ENCODE data around the gene C11orf21.
"Not testable (repeated sequence)": the region's sequence is repeated elsewhere in the genome, so short reads cannot be mapped to it uniquely, and the experiment has no call there.

Gene C11orf21

DNA sequence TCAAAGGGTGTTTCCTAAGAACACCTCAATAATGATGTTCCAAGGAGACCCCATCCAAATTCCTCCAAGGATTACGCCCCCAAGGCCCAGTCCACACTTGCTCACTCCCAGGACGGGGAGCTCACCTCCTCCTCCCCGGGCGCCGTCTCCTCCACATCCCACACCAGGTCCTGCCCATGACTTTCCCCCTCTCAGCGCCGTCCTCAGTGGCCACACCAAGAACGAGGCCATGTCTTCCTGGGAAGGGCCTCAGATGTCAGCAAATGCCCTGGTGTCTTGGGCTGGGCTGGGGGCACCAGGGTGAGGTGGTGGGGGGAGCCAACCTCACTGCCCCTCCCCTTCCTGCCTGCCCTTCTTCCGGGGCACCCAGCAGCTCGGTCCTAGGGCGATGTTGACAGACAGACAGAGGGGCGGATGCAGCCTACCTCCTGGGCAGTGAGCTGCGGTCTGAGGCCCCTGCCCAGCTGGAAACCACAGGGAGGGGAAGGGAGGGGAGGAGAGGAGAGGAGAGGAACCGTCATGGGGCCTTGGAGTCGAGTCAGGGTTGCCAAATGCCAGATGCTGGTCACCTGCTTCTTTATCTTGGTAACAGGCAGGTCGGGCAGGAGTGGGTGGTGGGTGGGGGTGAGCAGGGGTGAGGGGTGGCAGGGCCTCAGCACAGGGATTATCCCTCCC is at the start of gene C11orf21, which contains the start of gene TSPAN32:
TSS of gene C11orf21 (minus strand) at position 288 of the 675 bp plus-strand sequence. CDS start at position 178, 110 bp downstream.
TSS of gene TSPAN32 (plus strand) at position 383 of the 675 bp plus-strand sequence. CDS start at position 520, 137 bp downstream.
- peak; percentile 18 for DNase-seq (ENCODE audit: low read depth)

DNA sequence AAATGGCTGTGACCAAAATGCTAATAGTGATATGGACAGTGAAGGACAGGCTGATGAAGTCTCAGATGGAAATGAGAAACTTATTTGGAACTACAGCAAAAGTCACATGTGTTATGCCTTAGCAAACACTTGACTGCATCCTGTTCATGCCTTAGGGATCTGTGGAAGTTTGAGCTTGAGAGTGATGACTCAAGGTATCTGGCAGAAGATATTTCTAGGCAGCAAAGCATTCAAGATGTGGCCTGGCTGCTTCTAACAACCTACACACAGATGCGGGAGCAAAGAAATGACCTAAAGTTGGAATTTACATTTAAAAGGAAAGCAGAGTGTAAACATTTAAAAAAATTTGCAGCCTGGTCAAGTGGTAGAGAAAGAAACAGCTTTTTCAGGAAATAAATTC is 47.3 kb upstream of the C11orf21 start:
- peak; percentile 42 for DNase-seq (ENCODE audit: low read depth)

DNA sequence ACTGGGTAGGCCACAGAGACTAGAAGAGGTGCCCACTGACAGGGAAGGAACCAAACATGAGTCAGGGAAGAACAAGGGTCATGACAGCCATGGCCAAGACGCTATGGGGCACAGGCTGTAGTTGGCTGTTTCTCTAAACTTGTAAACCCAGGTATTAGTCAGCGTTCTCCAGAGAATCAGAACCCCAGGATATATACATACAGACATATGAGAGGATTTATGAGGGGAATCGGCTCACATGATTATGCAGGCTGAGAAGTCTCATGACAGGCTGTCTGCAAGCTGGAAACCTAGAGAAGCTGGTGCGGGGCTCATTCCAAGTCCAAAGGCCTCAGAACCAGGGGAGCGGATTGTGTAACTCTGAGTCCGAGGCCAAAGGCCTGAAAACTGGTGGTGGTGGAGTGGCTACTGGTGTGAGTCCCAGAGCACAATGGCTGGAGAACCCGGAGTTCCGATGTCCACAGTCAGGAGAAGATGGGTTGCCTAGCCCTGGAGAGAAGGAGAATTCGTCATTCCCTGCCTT is 45.7 kb upstream of the C11orf21 start:
- DNase-seq (ENCODE audit: low read depth) = no peak

- no peak for DNase-seq (ENCODE audit: low read depth)
These were observed 45.0 kb upstream of the C11orf21 start for GRCh38 chr11:2346586-2347307.

DNA sequence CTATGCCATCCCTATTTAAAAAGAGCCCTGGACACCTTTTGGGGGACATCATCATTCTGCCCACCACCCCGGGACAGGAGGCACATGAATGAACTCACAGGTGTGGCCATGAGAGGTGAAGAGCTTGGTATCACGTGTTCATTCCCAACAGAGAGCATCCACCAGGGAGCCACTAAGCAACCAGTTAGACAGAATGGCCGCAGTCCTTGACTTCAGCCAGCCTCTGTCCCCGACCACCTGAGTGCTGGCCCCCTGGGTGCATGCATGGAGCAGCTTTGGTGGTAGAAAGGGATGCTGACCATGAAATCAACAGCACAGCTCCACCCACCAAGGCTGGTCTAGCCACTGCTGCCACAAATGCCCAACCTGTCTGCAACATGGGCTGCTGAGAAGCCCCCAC is 44.3 kb upstream of the C11orf21 start:
- no peak for DNase-seq (ENCODE audit: low read depth)

- no peak for DNase-seq (ENCODE audit: low read depth)
These were observed 43.3 kb upstream of the C11orf21 start for GRCh38 chr11:2345050-2345449.

- DNase-seq (ENCODE audit: low read depth) = no peak
These were observed 41.8 kb upstream of the C11orf21 start for GRCh38 chr11:2343502-2343901.

GRCh38 chr11:2342981-2343380 is 41.3 kb upstream of the C11orf21 start:
- no peak for DNase-seq (ENCODE audit: low read depth)

DNA sequence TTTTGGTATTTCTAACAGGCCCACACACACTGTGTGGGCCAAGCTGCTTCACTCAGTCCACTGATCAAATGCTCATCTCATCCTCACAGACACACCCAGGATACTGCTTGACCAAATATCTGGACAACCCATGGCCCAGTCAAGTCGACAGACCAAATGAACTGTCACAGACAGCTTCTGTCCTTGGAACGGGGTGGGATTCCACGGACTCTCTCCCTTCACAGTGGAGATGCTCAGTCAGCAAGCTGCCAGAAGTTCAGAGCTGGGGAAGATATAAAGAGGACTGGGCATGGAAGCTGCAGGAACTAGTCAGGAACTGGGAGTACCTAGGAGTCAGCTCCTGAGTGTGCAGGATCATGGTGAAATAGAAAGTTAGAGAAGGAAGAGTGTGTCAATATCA is 40.8 kb upstream of the C11orf21 start:
- no peak for DNase-seq (ENCODE audit: low read depth)

GRCh38 chr11:2338760-2339159 is 37.0 kb upstream of the C11orf21 start:
- not testable (repeated sequence) for DNase-seq (ENCODE audit: low read depth)

GRCh38 chr11:2335286-2335685 is 33.6 kb upstream of the C11orf21 start:
- DNase-seq (ENCODE audit: low read depth) = not testable (repeated sequence)

DNA sequence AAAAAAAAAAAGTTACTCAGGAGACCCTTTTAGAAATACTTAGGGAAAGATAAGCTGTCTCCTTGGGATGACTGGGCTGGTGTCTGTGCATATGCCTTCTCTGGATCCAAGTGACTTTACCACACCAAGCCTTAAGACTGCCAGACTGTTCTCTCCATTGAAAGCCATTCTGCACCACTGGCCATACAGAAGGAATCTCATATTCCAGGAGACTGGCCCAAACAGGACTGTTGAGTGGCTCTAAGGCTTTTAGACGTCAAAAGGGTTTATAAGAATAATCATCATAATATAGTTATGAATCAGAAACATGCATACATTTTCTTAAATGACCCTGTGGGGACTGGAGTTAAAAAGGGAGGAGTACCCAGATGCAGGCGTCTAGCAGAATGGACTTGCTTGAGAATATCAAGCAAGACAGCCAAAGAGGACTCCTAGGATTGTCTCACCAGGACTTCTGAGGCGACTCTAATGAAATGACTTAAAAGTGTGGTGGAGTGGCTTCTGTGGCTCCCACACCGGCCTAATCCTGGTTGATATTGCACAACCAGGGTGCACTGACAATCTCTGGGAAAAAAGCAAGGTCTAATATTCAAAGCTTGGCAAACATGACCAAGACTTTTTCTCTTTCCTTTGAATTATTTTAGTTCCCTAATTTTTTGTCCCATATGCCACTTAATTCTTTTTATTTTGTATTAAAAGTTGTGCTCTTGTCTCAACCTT is 31.9 kb upstream of the C11orf21 start:
- DNase-seq (ENCODE audit: low read depth) = not testable (repeated sequence)

GRCh38 chr11:2332569-2332968 is 30.9 kb upstream of the C11orf21 start:
- DNase-seq (ENCODE audit: low read depth) = not testable (repeated sequence)

DNA sequence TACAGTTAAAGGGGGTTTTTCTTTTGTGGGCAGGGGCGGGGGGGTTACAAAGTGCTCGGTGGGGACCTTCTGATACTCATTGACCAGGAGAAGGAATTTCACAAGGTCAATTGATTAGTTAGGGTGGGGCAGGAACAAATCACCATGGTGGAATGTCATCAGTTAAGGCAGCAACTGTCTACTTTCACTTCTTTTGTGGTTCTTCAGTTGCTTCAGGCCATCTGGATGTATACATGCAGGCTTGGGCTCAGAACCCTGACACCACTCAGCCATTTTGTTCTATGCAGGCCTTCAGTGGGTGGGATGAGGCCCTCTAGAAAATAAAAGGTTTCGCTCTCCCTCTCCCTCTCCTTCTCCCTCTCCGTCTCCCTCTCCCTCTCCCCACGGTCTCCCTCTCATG is 29.7 kb upstream of the C11orf21 start:
- DNase-seq (ENCODE audit: low read depth) = no peak

GRCh38 chr11:2330696-2331095 is 29.0 kb upstream of the C11orf21 start:
- DNase-seq (ENCODE audit: low read depth) = no peak

DNA sequence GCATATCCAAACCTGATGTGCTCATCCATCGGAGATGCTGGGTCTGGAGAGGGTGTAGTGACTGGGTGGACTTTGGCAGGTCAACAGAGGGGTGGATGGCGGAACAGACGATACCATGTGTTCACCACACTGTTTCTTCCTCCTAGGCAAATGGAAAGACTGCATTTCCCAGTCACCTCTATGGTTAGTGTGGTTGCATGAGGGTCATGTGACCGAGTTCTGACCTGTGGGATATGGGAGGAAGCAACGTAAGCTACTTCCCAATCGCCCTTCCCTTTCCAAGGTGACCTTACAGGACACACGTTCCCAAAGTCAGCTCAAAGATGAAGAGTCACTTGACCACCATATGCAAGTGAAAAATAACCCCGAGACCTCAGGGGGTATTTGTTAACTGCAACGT is 27.8 kb upstream of the C11orf21 start:
- no peak for DNase-seq (ENCODE audit: low read depth)

DNA sequence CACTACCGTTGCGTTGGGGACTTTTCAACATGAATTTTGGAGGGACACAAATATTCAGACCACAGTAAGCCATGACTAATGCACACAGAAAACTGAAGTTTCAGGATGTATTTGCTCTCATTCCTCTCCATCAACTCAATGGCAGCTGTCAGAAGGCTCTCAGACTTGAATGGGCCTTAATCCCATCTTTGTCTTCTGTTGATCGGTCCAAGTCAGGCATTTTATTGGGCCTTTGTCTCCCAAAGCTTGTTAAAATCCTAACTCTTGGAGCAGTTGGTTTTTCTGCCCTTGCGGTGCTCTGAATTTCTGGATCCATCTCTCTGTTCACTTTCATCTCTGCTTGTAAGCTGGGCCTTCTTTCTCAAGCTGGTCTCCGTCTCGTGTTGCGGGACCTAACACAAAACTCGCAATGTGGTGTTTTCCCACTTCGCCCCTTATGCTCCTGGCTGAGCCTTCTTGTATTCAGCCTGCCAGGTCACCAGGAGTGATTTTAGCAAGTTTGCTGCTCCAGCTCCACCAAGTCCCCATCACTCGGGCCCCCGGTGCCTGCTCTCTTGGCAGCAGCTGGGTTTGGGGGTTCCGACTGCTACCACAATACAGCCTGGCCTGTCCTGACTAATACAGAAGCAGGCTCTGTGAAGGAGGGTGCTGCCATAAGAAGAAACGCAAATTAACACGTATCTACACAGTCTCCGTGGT is 27.1 kb upstream of the C11orf21 start:
- no peak for DNase-seq (ENCODE audit: low read depth)

GRCh38 chr11:2328021-2328420 is 26.3 kb upstream of the C11orf21 start:
- no peak for DNase-seq (ENCODE audit: low read depth)

DNA sequence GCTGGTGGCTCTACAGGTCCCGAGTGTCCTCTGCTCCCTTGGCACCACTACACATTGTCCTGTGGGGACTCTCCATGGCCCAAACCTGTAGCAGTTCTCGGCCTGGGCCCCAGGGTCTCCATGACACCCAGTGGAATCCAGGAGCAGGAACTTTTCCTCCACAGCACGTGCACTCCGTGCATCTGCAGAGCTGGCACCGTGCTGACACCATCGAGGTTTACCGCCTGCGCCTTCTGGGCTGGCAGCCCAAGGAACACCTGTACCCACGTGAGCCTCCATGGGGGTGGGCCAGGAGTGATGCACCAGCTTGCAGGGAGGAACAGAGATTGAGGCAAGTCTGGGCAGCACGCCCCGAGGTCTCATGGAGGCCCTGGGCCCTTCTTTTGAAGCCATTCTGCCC is 25.3 kb upstream of the C11orf21 start:
- DNase-seq (ENCODE audit: low read depth) = no peak

DNA sequence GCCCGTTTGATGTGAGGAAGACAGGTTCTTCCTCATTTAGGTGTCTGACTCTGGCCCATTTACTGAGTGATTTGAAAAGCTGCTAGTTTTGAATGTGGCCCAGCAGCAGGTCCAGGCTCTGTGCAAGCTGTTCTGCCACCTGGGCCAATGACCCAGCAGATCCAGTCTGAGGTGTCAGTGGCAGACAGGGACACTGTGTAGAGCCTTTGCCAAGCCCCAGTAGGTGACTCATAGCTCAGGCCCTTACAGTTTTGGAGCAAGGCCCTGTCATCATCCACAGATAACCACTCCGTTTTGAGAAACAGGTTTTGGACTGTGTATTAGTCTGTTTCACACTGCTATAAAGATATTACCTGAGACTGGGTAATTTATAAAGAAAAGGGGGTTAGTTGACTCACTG is 24.0 kb upstream of the C11orf21 start:
- peak; percentile 59 for DNase-seq (ENCODE audit: low read depth)

GRCh38 chr11:2325123-2325522 is 23.4 kb upstream of the C11orf21 start:
- DNase-seq (ENCODE audit: low read depth) = no peak

- no peak for DNase-seq (ENCODE audit: low read depth)
These were observed 19.6 kb upstream of the C11orf21 start for GRCh38 chr11:2321311-2321683.
